ENCODE results near the gene TGFBR3.

TGFBR3 gene

DNA sequence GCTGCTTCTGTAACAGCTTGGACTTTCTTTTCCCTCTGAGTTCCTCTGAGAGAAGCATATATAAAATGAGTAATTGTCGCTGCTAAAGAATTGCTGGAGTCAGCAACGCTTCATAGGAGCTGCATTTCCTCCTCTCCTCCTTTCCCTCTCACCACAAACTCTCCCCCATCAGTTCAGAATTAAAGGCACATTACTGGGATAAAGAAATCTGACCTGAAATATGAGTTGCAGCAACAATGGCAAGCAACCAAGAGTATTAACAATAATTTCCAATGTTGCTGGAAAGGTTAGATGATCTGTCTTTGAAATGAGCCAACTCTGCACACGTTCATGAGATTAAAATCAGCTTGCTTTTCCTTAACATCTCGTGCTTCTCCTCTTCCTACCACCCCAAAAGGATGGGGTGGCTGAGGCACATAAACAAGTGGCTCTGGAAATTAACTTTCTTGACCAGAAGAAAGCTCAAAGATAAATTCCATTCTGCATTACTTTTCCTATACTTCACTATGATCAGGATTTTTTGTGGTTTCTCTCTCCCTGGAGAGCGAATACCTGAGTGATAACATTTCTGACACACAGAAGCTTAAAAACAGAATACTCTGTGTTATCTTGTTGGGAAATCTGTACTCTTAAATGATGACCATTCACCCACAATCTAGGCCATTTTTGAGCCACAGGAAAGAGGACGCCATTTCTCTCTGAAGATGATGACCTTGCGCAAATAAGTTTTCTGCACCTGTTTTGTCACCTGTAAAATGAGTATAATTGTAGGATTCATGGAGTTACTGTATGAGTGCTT, 90.2 kb downstream of the TGFBR3 start:
- TF ChIP-seq EZH2phosphoT487 (conservative IDR thresholded peaks at IDR 0.05; ENCODE audit: low read length): no peak
- TF ChIP-seq, protein P1, sequence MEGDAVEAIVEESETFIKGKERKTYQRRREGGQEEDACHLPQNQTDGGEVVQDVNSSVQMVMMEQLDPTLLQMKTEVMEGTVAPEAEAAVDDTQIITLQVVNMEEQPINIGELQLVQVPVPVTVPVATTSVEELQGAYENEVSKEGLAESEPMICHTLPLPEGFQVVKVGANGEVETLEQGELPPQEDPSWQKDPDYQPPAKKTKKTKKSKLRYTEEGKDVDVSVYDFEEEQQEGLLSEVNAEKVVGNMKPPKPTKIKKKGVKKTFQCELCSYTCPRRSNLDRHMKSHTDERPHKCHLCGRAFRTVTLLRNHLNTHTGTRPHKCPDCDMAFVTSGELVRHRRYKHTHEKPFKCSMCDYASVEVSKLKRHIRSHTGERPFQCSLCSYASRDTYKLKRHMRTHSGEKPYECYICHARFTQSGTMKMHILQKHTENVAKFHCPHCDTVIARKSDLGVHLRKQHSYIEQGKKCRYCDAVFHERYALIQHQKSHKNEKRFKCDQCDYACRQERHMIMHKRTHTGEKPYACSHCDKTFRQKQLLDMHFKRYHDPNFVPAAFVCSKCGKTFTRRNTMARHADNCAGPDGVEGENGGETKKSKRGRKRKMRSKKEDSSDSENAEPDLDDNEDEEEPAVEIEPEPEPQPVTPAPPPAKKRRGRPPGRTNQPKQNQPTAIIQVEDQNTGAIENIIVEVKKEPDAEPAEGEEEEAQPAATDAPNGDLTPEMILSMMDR (IDR thresholded peaks at IDR 0.05; ENCODE audit: insufficient read depth, low read length, poor library complexity, severe bottlenecking): no peak
- no peaks in the 10 kb centered on the region for H4K20me1 ChIP-seq (ENCODE audit: low read depth, low read length)
- H3K9ac ChIP-seq (ENCODE audit: low read length): no peak overlapping the region
- H2AFZ ChIP-seq (ENCODE audit: low read depth, low read length, severe bottlenecking): no peak overlapping the region
- H3K27me3 ChIP-seq (ENCODE audit: low read length): no peaks in the 10 kb centered on the region
- no peaks in the 10 kb centered on the region for H3F3A ChIP-seq (ENCODE audit: insufficient read depth)
- no peak overlapping the region for H3K4me3 ChIP-seq (ENCODE audit: insufficient read depth, low read length, poor library complexity, severe bottlenecking)
- H3K27ac ChIP-seq (ENCODE audit: low read depth, low read length): no peak overlapping the region
- H3K9me2 ChIP-seq (replicated peaks; ENCODE audit: insufficient read depth, low read length): no peaks in the 10 kb centered on the region
- H3K79me2 ChIP-seq (ENCODE audit: insufficient read depth, low read length): no peaks in the 10 kb centered on the region
- no peak overlapping the region for H3K4me2 ChIP-seq (ENCODE audit: low read depth, low read length, poor library complexity, severe bottlenecking)
- H3K36me3 ChIP-seq (ENCODE audit: low read length): no peaks in the 10 kb centered on the region
- no peaks in the 10 kb centered on the region for H3K9me3 ChIP-seq (ENCODE audit: insufficient read depth, low read length)

GRCh38 chr1:91793877-91794276, 92.1 kb downstream of the TGFBR3 start:
- no peaks in the 10 kb centered on the region for H3K9me3 ChIP-seq (ENCODE audit: insufficient read depth, low read length)
- no peaks in the 10 kb centered on the region for H3K79me2 ChIP-seq (ENCODE audit: insufficient read depth, low read length)
- no peaks in the 10 kb centered on the region for H3K36me3 ChIP-seq (ENCODE audit: low read length)
- no peak overlapping the region for H3K27ac ChIP-seq (ENCODE audit: low read depth, low read length)
- H3K27me3 ChIP-seq (ENCODE audit: low read length): no peaks in the 10 kb centered on the region
- no peaks in the 10 kb centered on the region for H3K9me2 ChIP-seq (replicated peaks; ENCODE audit: insufficient read depth, low read length)
- no peaks in the 10 kb centered on the region for H4K20me1 ChIP-seq (ENCODE audit: low read depth, low read length)
- H3F3A ChIP-seq (ENCODE audit: insufficient read depth): no peaks in the 10 kb centered on the region
- TF ChIP-seq, protein P1 (IDR thresholded peaks at IDR 0.05; ENCODE audit: insufficient read depth, low read length, poor library complexity, severe bottlenecking): no peak
- no peak for TF ChIP-seq EZH2phosphoT487 (conservative IDR thresholded peaks at IDR 0.05; ENCODE audit: low read length)
- H3K4me2 ChIP-seq (ENCODE audit: low read depth, low read length, poor library complexity, severe bottlenecking): no peak overlapping the region
- H2AFZ ChIP-seq (ENCODE audit: low read depth, low read length, severe bottlenecking): no peak overlapping the region
- H3K9ac ChIP-seq (ENCODE audit: low read length): no peak overlapping the region
- no peak overlapping the region for H3K4me3 ChIP-seq (ENCODE audit: insufficient read depth, low read length, poor library complexity, severe bottlenecking)

GRCh38 chr1:91793189-91793588, 92.8 kb downstream of the TGFBR3 start:
- TF ChIP-seq EZH2phosphoT487 (conservative IDR thresholded peaks at IDR 0.05; ENCODE audit: low read length): no peak
- TF ChIP-seq, protein P1 (IDR thresholded peaks at IDR 0.05; ENCODE audit: insufficient read depth, low read length, poor library complexity, severe bottlenecking): no peak
- H3K27me3 ChIP-seq (ENCODE audit: low read length): no peaks in the 10 kb centered on the region
- no peak overlapping the region for H2AFZ ChIP-seq (ENCODE audit: low read depth, low read length, severe bottlenecking)
- H3K4me2 ChIP-seq (ENCODE audit: low read depth, low read length, poor library complexity, severe bottlenecking): no peak overlapping the region
- H3K9ac ChIP-seq (ENCODE audit: low read length): no peak overlapping the region
- no peak overlapping the region for H3K27ac ChIP-seq (ENCODE audit: low read depth, low read length)
- no peak overlapping the region for H3K4me3 ChIP-seq (ENCODE audit: insufficient read depth, low read length, poor library complexity, severe bottlenecking)
- no peaks in the 10 kb centered on the region for H4K20me1 ChIP-seq (ENCODE audit: low read depth, low read length)
- H3K9me2 ChIP-seq (replicated peaks; ENCODE audit: insufficient read depth, low read length): no peaks in the 10 kb centered on the region
- no peaks in the 10 kb centered on the region for H3F3A ChIP-seq (ENCODE audit: insufficient read depth)
- H3K79me2 ChIP-seq (ENCODE audit: insufficient read depth, low read length): no peaks in the 10 kb centered on the region
- H3K36me3 ChIP-seq (ENCODE audit: low read length): no peaks in the 10 kb centered on the region
- H3K9me3 ChIP-seq (ENCODE audit: insufficient read depth, low read length): no peaks in the 10 kb centered on the region
